Measurements from ENCODE around the gene ITLN1. TPM values are rescaled to one million over a fixed set of nuclear protein-coding genes. Genes with fewer than 3 reads are reported as not detected.
"Not testable (repeated sequence)": the region's sequence is repeated elsewhere in the genome, so short reads cannot be mapped to it uniquely, and the experiment has no call there.

Gene ITLN1
- 1,000 to 10,000 TPM; 1,064 to 3,973 TPM for total RNA-seq

GRCh38 chr1:160885042-160885441 lies at the start of gene ITLN1:
Gene ITLN1, minus strand, starts transcription at chr1:160885180. Its CDS starts 303 bp downstream, at chr1:160884877.
- Histone ChIP-seq H3K4me3 (no peak within 1 kb of the TSS), H3K4me1 (no peaks in the 10 kb centered on the region), H3K9me3 (no peaks in the 10 kb centered on the region), H3K27ac (no peak within 1 kb of the TSS), H3K36me3 (no peaks in the 10 kb centered on the region), H3K27me3 (no peaks in the 10 kb centered on the region)
- TF ChIP-seq CTCF (IDR thresholded peaks at IDR 0.05): no peak
- no peak for DNase-seq (ENCODE audit: low spot score)

GRCh38 chr1:160933305-160933704 lies 48.3 kb upstream of the ITLN1 start:
- H3K36me3 ChIP-seq; H3K4me3 ChIP-seq; H3K9me3 ChIP-seq; H3K27ac ChIP-seq; DNase-seq (ENCODE audit: low spot score); H3K4me1 ChIP-seq; H3K27me3 ChIP-seq: not testable (repeated sequence)

- no peaks in the 10 kb centered on the region for H3K4me1 ChIP-seq
- DNase-seq (ENCODE audit: low spot score): no peak
These were observed 40.8 kb upstream of the ITLN1 start for GRCh38 chr1:160925652-160926244.

GRCh38 chr1:160924791-160925651 lies 40.0 kb upstream of the ITLN1 start:
- no peak overlapping the region for H3K27ac ChIP-seq
- TF ChIP-seq CTCF (IDR thresholded peaks at IDR 0.05): no peak
- no peaks in the 10 kb centered on the region for H3K4me1 ChIP-seq
- no peaks in the 10 kb centered on the region for H3K27me3 ChIP-seq
- no peaks in the 10 kb centered on the region for H3K36me3 ChIP-seq
- H3K4me3 ChIP-seq: no peak overlapping the region
- DNase-seq (ENCODE audit: low spot score): no peak
- peaks cover 0 to 13% of the 10 kb centered on the region in 2 donors for H3K9me3 ChIP-seq

More at GRCh38 chr1:160925652-160926244, 40.8 kb upstream of the ITLN1 start:
- Histone ChIP-seq H3K9me3 (peaks cover 0 to 13% of the 10 kb centered on the region in 2 donors), H3K4me3 (no peak overlapping the region), H3K36me3 (no peaks in the 10 kb centered on the region), H3K27me3 (no peaks in the 10 kb centered on the region), H3K27ac (no peak overlapping the region)
- TF ChIP-seq CTCF (IDR thresholded peaks at IDR 0.05): no peak

- Histone ChIP-seq H3K4me3 (no peak overlapping the region), H3K4me1 (peaks cover 0 to 4% of the 10 kb centered on the region in 2 donors), H3K27me3 (no peaks in the 10 kb centered on the region), H3K36me3 (no peaks in the 10 kb centered on the region), H3K9me3 (no peaks in the 10 kb centered on the region), H3K27ac (no peak overlapping the region)
- TF ChIP-seq CTCF (IDR thresholded peaks at IDR 0.05): no peak
- no peak for DNase-seq (ENCODE audit: low spot score)
These were observed 31.7 kb upstream of the ITLN1 start for GRCh38 chr1:160916666-160917065.

- not testable (repeated sequence) for H3K4me3 ChIP-seq; DNase-seq (ENCODE audit: low spot score); H3K9me3 ChIP-seq; H3K27me3 ChIP-seq; H3K36me3 ChIP-seq; H3K27ac ChIP-seq
- H3K4me1 ChIP-seq: peaks cover 0 to 13% of the 10 kb centered on the region in 2 donors
These were observed 28.2 kb upstream of the ITLN1 start for GRCh38 chr1:160913229-160913628.

Data from right atrium auricular region (tissue), 2 donors.